OCI-LY7 (cell line): ENCODE measurements around the gene ATP11A. TPM values are rescaled to one million over a fixed set of nuclear protein-coding genes. Genes with fewer than 3 reads are reported as not detected.
"Not testable (repeated sequence)": the region's sequence is repeated elsewhere in the genome, so short reads cannot be mapped to it uniquely, and the experiment has no call there.

Experiments
- BruUV-seq: library from RNA; stranded (reverse); fragments of 400-500 nt; replicated peaks from 2 replicates; lab custom pipeline; 2021; lab: Mats Ljungman, UMichigan
- CTCF ChIA-PET: fragments of 300-600 bp; sonication (Branson Sonifier 250); formaldehyde crosslinking; loops from one replicate; lab custom pipeline; 2022; ENCODE audit warnings: antibody characterized with exemption; ENCODE audit not compliant: unreplicated experiment; lab: Charles Lee
- POLR2A ChIA-PET: fragments of 300-600 bp; sonication (Branson Sonifier 250); formaldehyde crosslinking; loops from one replicate; lab custom pipeline; 2022; ENCODE audit warnings: antibody characterized with exemption; lab: Charles Lee
- DNase-seq: peaks from one replicate; pipeline ENCODE4 v3.0.0-alpha.2; 2015; ENCODE audit warnings: low spot score
- H2AFZ ChIP-seq: fragments of 200-600 bp; sonication (generic), shearing (Covaris generic); 2 replicates; pipeline ENCODE4 v1.6.1; 2014; ENCODE audit warnings: mild to moderate bottlenecking, antibody characterized with exemption, low read length, moderate library complexity
- H3K27ac ChIP-seq: fragments of 200-600 bp; sonication (generic); 2 replicates; pipeline ENCODE4 v1.5.1; 2014; ENCODE audit warnings: mixed run types, low read depth, mild to moderate bottlenecking, moderate library complexity, low read length, inconsistent platforms; ENCODE audit not compliant: poor library complexity, severe bottlenecking
- H3K36me3 ChIP-seq: fragments of 200-600 bp; sonication (generic); 2 replicates; pipeline ENCODE4 v1.6.1; 2014; ENCODE audit warnings: mild to moderate bottlenecking, antibody characterized with exemption, low read length, moderate library complexity, mixed read lengths; ENCODE audit not compliant: insufficient read depth
- H3K4me1 ChIP-seq: fragments of 200-600 bp; sonication (generic); 2 replicates; pipeline ENCODE4 v1.5.1; 2014; ENCODE audit warnings: mild to moderate bottlenecking, low read length; ENCODE audit not compliant: insufficient read depth, poor library complexity, severe bottlenecking
- H3K4me2 ChIP-seq: fragments of 200-600 bp; sonication (generic); 2 replicates; pipeline ENCODE4 v1.6.1; 2014; ENCODE audit warnings: mild to moderate bottlenecking, low read length
- H3K4me3 ChIP-seq: fragments of 200-600 bp; sonication (generic); 2 replicates; pipeline ENCODE4 v1.5.1; 2014; ENCODE audit warnings: mild to moderate bottlenecking, low read depth, low read length; ENCODE audit not compliant: poor library complexity, severe bottlenecking
- H3K79me2 ChIP-seq: fragments of 200-600 bp; sonication (generic); 2 replicates; pipeline ENCODE4 v1.6.1; 2016; ENCODE audit warnings: low read depth, mild to moderate bottlenecking, low read length, moderate library complexity, mixed read lengths; ENCODE audit not compliant: insufficient read depth
- H3K9me2 ChIP-seq: fragments of 200-600 bp; sonication (generic); 2 replicates; pipeline ENCODE4 v1.6.1; 2016; ENCODE audit warnings: mild to moderate bottlenecking, low read length, mixed read lengths; ENCODE audit not compliant: insufficient read depth
- H3K9me3 ChIP-seq: fragments of 200-600 bp; sonication (generic); 2 replicates; pipeline ENCODE4 v1.6.1; 2014; ENCODE audit warnings: mild to moderate bottlenecking, mixed run types, low read length, mixed read lengths
- H4K20me1 ChIP-seq: fragments of 200-600 bp; sonication (generic); 2 replicates; pipeline ENCODE4 v1.6.1; 2014; ENCODE audit warnings: mild to moderate bottlenecking, antibody characterized with exemption, low read length, moderate library complexity, mixed read lengths; ENCODE audit not compliant: insufficient read depth
- EZH2phosphoT487 ChIP-seq: fragments of 200-600 bp; sonication (generic); IDR thresholded peaks from 2 replicates; pipeline ENCODE4 v1.6.1; 2018; ENCODE audit warnings: low read depth, borderline replicate concordance, mild to moderate bottlenecking, mixed run types, antibody characterized with exemption, low read length, moderate library complexity, mixed read lengths
- intact Hi-C: fragments of 100-400 bp; cut with micrococcal nuclease; formaldehyde crosslinking; loops from one replicate; pipeline ENCODE4 v1.10.0; 2022; ENCODE audit not compliant: unreplicated experiment
- total RNA-seq, 2 experiments: library from RNA; depleted of rRNA in 1 of 2; stranded (reverse); fragments of >200 nt in 1 of 2; shearing (Covaris generic) in 1 of 2; gene quantifications; 2 replicates each; pipeline ENCODE4 v1.2.3, GENCODE V29; 2014 to 2022
- TF ChIP-seq, protein P1 (sequence below): fragments of 200-600 bp; sonication (generic); conservative IDR thresholded peaks from 2 replicates; pipeline ENCODE4 v1.5.1; 2014; ENCODE audit warnings: mild to moderate bottlenecking, antibody characterized with exemption, low read length, moderate library complexity, mixed read lengths

ATP11A gene
- total RNA-seq, 2 experiments from 2014 or later = 8.8 to 23.1 TPM

DNA sequence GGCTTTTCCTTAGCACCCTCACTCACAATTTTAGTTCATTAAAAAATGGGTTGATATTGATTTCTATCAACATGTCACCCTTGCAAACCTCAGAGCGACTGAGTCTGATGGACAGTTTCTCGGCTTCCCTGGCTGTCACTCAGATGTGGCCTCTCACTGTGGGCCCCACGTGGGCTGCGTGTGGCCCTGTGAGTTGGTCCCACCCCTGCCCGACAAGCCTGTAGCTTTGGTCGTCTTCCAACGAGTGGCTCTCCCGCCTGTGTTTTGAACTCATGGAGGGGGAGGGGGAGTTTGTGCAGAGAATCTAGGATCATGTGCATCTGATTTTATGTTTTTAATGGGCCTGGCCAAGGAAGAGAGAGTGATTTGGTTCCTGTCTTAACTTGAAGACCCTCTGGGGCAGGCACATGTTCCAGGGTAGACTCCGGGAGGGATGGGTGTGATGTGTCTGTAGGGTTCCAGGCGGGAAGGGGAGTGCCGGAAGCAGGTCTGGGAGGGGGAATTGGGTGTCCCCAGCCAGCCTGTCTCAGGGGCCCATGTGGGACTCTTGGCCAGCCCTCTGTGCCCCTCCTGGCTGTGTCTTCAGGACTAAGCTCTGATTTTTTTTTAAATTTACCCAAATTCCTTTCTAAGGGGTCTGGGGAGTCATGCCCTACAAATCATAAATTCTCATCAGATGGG is 18.9 kb downstream of the ATP11A start:
- no peak for DNase-seq
- BruUV-seq = no TSS peak
- Histone ChIP-seq H3K9me3 (no peaks in the 10 kb centered on the region), H3K4me1 (no peaks in the 10 kb centered on the region), H3K36me3 (no peaks in the 10 kb centered on the region), H3K27ac (no peak overlapping the region), H3K4me3 (no peak overlapping the region), H3K79me2 (no peaks in the 10 kb centered on the region), H4K20me1 (no peaks in the 10 kb centered on the region; the same call in 1 of the 2 replicates), H3K4me2 (no peak overlapping the region), H3K9me2 (no peaks in the 10 kb centered on the region), H2AFZ (no peak overlapping the region)
- intact Hi-C loops = no loop called here
- CTCF ChIA-PET = no interaction called here
- POLR2A ChIA-PET = no interaction called here
- TF ChIP-seq, protein P1, sequence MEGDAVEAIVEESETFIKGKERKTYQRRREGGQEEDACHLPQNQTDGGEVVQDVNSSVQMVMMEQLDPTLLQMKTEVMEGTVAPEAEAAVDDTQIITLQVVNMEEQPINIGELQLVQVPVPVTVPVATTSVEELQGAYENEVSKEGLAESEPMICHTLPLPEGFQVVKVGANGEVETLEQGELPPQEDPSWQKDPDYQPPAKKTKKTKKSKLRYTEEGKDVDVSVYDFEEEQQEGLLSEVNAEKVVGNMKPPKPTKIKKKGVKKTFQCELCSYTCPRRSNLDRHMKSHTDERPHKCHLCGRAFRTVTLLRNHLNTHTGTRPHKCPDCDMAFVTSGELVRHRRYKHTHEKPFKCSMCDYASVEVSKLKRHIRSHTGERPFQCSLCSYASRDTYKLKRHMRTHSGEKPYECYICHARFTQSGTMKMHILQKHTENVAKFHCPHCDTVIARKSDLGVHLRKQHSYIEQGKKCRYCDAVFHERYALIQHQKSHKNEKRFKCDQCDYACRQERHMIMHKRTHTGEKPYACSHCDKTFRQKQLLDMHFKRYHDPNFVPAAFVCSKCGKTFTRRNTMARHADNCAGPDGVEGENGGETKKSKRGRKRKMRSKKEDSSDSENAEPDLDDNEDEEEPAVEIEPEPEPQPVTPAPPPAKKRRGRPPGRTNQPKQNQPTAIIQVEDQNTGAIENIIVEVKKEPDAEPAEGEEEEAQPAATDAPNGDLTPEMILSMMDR = no peak
- TF ChIP-seq EZH2phosphoT487 = no peak

- H3K36me3 ChIP-seq, H3K4me3 ChIP-seq, DNase-seq, H3K27ac ChIP-seq, H4K20me1 ChIP-seq, intact Hi-C loops, H2AFZ ChIP-seq, BruUV-seq, H3K4me1 ChIP-seq, H3K9me3 ChIP-seq, POLR2A ChIA-PET, H3K79me2 ChIP-seq, H3K9me2 ChIP-seq, H3K4me2 ChIP-seq, CTCF ChIA-PET: not testable (repeated sequence)
Measured at GRCh38 chr13:112709316-112709715, 19.5 kb downstream of the ATP11A start.

DNA sequence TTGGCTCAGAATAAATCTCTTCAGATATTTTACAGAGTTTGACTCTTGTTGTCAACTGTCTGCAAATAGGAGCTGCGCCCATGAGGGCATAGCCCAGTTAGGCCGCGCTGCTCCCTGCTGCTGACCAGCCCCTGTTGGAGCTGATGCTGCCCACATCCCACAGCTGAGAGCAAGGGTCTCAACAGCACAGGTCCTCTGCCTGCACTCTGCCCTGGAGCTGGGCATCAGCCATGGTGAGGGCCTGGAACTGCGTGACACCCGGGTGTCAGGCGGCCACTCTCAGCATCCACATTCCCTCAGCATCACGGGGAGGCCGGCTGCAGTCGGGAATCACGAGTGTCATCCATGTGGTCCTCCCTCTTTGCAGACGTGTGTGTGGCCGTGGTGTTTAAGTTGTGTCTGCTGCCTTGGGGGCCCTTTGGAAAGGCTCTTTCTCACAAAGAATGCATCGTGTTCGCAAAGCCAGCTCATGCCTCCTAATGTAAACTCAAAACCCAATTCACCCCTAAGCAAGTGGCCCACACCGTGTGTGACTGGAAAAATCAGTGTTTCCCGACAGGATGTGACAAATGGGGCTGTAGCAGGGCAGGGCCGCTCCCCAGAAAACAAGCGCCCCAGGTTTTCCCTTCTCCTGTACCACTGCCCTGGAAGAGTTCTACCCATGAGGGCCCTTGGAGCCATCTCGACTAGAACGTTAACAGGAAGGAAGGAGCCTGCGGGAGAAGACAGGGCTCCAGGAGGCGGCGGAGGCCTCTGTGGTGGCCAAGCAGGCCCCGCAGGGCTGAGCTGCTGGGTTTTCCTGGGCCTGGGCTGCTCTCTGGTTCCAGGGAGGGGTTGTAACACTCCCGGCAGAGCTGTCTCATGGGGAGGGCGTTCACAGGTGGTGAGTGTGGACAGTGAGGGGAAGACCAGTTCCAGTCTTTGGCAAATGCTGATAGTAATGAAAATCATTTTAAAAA is 20.3 kb downstream of the ATP11A start:
- H3K4me1 ChIP-seq = no peaks in the 10 kb centered on the region
- no peaks in the 10 kb centered on the region for H3K9me2 ChIP-seq
- BruUV-seq = no TSS peak
- no peak overlapping the region for H3K27ac ChIP-seq
- H3K4me2 ChIP-seq = no peak overlapping the region
- H2AFZ ChIP-seq = no peak overlapping the region
- no peaks in the 10 kb centered on the region; the same call in 1 of the 2 replicates for H4K20me1 ChIP-seq
- H3K36me3 ChIP-seq = no peaks in the 10 kb centered on the region
- TF ChIP-seq EZH2phosphoT487 = no peak
- TF ChIP-seq, protein P1 = no peak
- no peak for DNase-seq
- H3K4me3 ChIP-seq = no peak overlapping the region
- H3K79me2 ChIP-seq = no peaks in the 10 kb centered on the region
- ChIA-PET POLR2A (no interaction called here), CTCF (no interaction called here)
- H3K9me3 ChIP-seq = no peaks in the 10 kb centered on the region
- intact Hi-C loops = no loop called here
